Measurements from ENCODE around the gene GDF15. TPM values are rescaled to one million over a fixed set of nuclear protein-coding genes. Genes with fewer than 3 reads are reported as not detected.
A peak's percentile ranks its signal among the peaks of the same experiment; 100 is the strongest.

Gene GDF15
- under 1 TPM in 3 of 4 donors, not detected in 1; 0.57 to 0.89 (median 0.86) TPM for total RNA-seq

- DNase-seq (ENCODE audit: low spot score in 2 of 2), result peak; percentile 87
- Histone ChIP-seq H3K4me1 (peaks cover 34% of the 10 kb centered on the region), H3K27ac (no peak within 1 kb of the TSS), H3K4me3 (peak within 1 kb of the TSS; percentile 19), H3K9me3 (no peaks in the 10 kb centered on the region), H3K27me3 (peaks cover 8% of the 10 kb centered on the region), H3K36me3 (no peaks in the 10 kb centered on the region)
- WGBS, result 39% methylated on average over 30 of the region's 33 CpGs
- TF ChIP-seq EP300 (IDR thresholded peaks at IDR 0.05) (no peak), POLR2AphosphoS5 (IDR thresholded peaks at IDR 0.05) (no peak), POLR2A (IDR thresholded peaks at IDR 0.05) (peak in 1 of 2 donors; percentile 31)
- TF ChIP-seq, protein P1, sequence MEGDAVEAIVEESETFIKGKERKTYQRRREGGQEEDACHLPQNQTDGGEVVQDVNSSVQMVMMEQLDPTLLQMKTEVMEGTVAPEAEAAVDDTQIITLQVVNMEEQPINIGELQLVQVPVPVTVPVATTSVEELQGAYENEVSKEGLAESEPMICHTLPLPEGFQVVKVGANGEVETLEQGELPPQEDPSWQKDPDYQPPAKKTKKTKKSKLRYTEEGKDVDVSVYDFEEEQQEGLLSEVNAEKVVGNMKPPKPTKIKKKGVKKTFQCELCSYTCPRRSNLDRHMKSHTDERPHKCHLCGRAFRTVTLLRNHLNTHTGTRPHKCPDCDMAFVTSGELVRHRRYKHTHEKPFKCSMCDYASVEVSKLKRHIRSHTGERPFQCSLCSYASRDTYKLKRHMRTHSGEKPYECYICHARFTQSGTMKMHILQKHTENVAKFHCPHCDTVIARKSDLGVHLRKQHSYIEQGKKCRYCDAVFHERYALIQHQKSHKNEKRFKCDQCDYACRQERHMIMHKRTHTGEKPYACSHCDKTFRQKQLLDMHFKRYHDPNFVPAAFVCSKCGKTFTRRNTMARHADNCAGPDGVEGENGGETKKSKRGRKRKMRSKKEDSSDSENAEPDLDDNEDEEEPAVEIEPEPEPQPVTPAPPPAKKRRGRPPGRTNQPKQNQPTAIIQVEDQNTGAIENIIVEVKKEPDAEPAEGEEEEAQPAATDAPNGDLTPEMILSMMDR (IDR thresholded peaks at IDR 0.05), result peak in 1 of 2 donors; percentile 57
Observed at GRCh38 chr19:18385675-18386542, at the start of gene GDF15. Gene GDF15, plus strand, starts transcription at chr19:18386158. Its CDS starts 32 bp downstream, at chr19:18386190.

- Histone ChIP-seq H3K27me3 (no peaks in the 10 kb centered on the region), H3K36me3 (no peaks in the 10 kb centered on the region), H3K4me1 (peaks cover 18% of the 10 kb centered on the region), H3K27ac (no peak overlapping the region), H3K9me3 (no peaks in the 10 kb centered on the region), H3K4me3 (no peak overlapping the region)
- TF ChIP-seq POLR2AphosphoS5 (IDR thresholded peaks at IDR 0.05) (no peak), EP300 (IDR thresholded peaks at IDR 0.05) (no peak), POLR2A (IDR thresholded peaks at IDR 0.05) (no peak)
- TF ChIP-seq, protein P1 (IDR thresholded peaks at IDR 0.05), result no peak
- no peak for DNase-seq (ENCODE audit: low spot score in 2 of 2)
- 81% methylated on average over 9 of the region's 9 CpGs for WGBS
Observed at GRCh38 chr19:18338541-18338940, 47.4 kb upstream of the GDF15 start.

- H3K4me1 ChIP-seq, result peaks cover 18% of the 10 kb centered on the region
- 55% methylated on average over 6 of the region's 6 CpGs for WGBS
- no peaks in the 10 kb centered on the region for H3K27me3 ChIP-seq
- TF ChIP-seq, protein P1 (IDR thresholded peaks at IDR 0.05), result no peak
- TF ChIP-seq POLR2A (IDR thresholded peaks at IDR 0.05) (no peak), POLR2AphosphoS5 (IDR thresholded peaks at IDR 0.05) (no peak), EP300 (IDR thresholded peaks at IDR 0.05) (no peak)
- no peaks in the 10 kb centered on the region for H3K9me3 ChIP-seq
- no peak overlapping the region for H3K27ac ChIP-seq
- H3K4me3 ChIP-seq, result peak overlapping the region; percentile 83
- no peak for DNase-seq (ENCODE audit: low spot score in 2 of 2)
- no peaks in the 10 kb centered on the region for H3K36me3 ChIP-seq
Observed at GRCh38 chr19:18339723-18340122, 46.2 kb upstream of the GDF15 start.

- Histone ChIP-seq H3K27me3 (no peaks in the 10 kb centered on the region), H3K9me3 (no peaks in the 10 kb centered on the region), H3K36me3 (no peaks in the 10 kb centered on the region), H3K27ac (peak within 1 kb of the TSS; percentile 64), H3K4me3 (peak within 1 kb of the TSS; percentile 83), H3K4me1 (peaks cover 18% of the 10 kb centered on the region)
- no peak for TF ChIP-seq POLR2AphosphoS5 (IDR thresholded peaks at IDR 0.05)
- TF ChIP-seq, protein P1 (IDR thresholded peaks at IDR 0.05), result no peak
- DNase-seq (ENCODE audit: low spot score in 2 of 2), result peak in 1 of 2 donors; percentile 83
- WGBS, result 6% methylated on average over 29 of the region's 69 CpGs
Observed at GRCh38 chr19:18340190-18340989, 45.6 kb upstream of the GDF15 start, which contains the start of gene PGPEP1. Gene PGPEP1, plus strand, starts transcription at chr19:18340598. Its CDS starts 84 bp downstream, at chr19:18340682.
